ENCODE results near the gene HBG2.

DNA sequence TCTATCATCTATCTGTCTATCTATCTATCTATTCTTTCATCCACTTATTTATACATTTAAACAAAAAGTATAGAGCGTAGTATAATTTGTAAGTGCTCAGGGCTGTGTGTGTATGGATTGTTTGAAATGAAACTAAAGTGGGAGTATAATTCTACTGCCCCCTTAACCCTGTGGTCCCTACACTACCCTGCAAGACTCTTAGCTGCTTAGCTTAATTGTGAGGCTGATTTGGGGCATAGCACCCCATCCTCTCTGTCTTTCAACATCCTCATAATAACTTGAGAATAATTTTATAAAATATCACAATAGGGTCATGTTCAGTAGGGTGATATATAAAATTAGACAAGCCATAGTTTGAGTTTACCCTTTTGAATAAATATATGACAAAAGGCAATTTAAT, 35.5 kb upstream of the HBG2 start:
- TF ChIP-seq, protein P1, sequence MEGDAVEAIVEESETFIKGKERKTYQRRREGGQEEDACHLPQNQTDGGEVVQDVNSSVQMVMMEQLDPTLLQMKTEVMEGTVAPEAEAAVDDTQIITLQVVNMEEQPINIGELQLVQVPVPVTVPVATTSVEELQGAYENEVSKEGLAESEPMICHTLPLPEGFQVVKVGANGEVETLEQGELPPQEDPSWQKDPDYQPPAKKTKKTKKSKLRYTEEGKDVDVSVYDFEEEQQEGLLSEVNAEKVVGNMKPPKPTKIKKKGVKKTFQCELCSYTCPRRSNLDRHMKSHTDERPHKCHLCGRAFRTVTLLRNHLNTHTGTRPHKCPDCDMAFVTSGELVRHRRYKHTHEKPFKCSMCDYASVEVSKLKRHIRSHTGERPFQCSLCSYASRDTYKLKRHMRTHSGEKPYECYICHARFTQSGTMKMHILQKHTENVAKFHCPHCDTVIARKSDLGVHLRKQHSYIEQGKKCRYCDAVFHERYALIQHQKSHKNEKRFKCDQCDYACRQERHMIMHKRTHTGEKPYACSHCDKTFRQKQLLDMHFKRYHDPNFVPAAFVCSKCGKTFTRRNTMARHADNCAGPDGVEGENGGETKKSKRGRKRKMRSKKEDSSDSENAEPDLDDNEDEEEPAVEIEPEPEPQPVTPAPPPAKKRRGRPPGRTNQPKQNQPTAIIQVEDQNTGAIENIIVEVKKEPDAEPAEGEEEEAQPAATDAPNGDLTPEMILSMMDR (IDR thresholded peaks at IDR 0.05; ENCODE audit: insufficient read depth, low read length), result no peak
- TF ChIP-seq, protein P2, sequence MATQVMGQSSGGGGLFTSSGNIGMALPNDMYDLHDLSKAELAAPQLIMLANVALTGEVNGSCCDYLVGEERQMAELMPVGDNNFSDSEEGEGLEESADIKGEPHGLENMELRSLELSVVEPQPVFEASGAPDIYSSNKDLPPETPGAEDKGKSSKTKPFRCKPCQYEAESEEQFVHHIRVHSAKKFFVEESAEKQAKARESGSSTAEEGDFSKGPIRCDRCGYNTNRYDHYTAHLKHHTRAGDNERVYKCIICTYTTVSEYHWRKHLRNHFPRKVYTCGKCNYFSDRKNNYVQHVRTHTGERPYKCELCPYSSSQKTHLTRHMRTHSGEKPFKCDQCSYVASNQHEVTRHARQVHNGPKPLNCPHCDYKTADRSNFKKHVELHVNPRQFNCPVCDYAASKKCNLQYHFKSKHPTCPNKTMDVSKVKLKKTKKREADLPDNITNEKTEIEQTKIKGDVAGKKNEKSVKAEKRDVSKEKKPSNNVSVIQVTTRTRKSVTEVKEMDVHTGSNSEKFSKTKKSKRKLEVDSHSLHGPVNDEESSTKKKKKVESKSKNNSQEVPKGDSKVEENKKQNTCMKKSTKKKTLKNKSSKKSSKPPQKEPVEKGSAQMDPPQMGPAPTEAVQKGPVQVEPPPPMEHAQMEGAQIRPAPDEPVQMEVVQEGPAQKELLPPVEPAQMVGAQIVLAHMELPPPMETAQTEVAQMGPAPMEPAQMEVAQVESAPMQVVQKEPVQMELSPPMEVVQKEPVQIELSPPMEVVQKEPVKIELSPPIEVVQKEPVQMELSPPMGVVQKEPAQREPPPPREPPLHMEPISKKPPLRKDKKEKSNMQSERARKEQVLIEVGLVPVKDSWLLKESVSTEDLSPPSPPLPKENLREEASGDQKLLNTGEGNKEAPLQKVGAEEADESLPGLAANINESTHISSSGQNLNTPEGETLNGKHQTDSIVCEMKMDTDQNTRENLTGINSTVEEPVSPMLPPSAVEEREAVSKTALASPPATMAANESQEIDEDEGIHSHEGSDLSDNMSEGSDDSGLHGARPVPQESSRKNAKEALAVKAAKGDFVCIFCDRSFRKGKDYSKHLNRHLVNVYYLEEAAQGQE (IDR thresholded peaks at IDR 0.05; ENCODE audit: insufficient replicate concordance, low read depth), result no peak
- TF ChIP-seq GABPA (IDR thresholded peaks at IDR 0.05; ENCODE audit: low read depth) (no peak), POLR2AphosphoS5 (IDR thresholded peaks at IDR 0.05; ENCODE audit: low read depth) (no peak)
